Measurements from ENCODE around the gene SPON1.
A peak's percentile ranks its signal among the peaks of the same experiment; 100 is the strongest.
"Not testable (repeated sequence)": the region's sequence is repeated elsewhere in the genome, so short reads cannot be mapped to it uniquely, and the experiment has no call there.

Gene SPON1

DNA sequence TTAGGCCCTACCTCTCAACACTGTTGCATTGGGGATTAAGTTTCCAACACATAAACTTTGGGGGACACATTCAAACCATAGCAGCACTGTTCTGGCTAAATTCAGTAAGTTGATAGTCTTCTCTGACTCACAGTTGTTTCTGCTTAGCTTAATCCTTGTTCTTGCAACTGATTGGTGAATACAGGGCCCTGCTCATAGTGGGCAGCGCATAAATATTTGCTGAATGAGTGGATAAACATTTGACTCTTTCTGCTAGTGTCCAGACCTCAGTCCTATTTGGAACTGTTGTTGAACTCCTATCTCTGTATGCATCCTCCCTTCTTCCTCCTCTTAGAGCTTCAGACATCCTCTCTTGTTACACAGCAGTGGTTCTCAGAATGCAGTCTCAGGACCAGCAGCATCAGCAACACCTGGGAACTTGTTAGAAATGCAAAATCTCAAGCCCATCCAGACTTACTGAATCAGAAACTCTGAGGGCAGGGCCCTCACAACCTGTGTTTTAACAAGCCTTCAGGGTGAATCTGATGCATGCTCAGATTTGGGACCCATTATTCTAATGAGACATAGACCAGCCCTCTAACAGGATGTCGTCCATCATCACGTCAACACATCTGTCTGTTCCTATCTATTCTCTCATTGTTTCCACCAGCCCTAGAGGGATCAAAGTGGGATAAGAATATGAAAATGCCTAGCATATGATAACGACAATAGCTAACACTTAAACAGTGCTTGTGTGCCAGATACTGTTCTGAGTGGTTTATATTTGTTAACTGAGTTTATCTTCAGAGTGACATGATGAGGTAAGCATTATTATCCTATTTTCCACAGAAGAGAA, 22.3 kb downstream of the SPON1 start:
- no peak for DNase-seq

DNA sequence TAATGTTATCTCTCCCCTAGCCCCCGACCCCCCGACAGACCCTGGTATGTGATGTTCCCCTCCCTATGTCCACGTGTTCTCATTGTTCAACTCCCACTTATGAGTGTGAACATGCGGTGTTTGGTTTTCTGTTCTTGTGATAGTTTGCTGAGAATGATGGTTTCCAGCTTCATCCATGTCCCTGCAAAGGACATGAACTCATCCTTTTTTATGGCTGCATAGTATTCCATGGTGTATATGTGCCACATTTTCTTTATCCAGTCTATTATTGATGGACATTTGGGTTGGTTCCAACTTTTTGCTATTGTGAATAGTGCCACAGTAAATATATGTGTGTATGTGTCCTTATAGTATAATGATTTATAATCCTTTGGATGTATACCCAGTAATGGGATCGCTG, 24.2 kb downstream of the SPON1 start:
- not testable (repeated sequence) for DNase-seq

DNA sequence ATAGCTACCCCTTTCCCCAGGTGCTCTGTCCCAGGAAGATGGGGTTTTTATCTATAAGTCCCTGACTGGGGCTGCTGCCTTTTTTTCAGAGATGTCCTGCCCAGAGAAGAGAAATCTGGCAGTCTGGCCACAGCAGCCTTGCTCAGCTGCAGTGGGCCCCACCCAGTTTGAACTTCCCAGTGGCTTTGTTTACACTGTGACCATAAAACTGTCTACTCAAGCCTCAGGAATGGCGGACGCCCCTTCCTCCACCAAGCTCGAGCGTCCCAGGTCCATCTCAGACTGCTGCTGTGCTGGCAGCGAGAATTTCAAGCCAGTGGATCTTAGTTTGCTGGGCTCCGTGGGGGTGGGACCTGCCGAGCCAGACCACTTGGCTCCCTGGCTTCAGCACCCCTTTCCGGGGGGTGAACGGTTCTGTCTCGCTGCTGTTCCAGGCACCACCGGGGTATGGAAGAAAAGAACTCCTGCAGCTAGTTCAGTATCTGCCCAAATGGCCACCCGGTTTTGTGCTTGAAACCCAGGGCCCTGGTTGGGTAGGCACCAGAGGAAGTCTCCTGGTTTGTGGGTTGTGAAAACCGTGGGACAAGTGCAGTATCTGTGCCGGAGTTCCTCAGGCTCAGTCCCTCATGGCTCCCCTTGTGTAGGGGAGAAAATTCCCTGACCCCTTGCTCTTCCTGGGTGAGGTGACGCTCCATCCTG, 29.8 kb downstream of the SPON1 start:
- DNase-seq, result not testable (repeated sequence)

DNA sequence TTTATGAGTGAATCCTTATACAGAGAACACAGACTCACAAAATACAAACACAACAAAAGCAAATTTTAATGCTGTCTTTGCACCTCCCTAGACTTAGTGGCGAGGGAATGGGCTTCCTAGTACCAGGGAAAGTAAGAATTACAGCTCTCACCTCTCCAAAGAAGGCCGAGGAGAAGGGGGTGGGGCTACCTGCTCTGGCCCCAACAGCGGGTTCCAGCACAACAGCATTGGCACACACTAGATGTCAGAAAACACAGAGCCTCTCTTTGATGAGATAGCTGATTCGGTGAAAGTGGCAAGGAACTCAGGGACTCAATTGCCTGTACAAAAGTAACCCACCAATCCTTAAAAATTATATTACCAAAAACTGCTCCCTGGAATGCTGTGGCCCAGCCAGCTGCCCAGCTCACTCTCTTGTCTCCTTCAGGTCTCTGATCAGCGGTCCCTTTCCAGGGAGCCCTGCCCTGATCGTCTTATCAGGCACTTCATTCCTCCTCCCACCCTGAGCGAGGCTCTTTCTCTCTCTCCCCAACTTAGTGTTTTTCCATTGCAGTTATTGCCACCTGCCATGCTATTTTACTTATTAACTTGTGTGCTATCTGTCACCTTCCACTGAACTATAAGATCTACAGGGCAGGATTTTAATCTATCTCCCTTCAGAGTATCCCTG, 30.7 kb downstream of the SPON1 start:
- DNase-seq, result no peak

DNA sequence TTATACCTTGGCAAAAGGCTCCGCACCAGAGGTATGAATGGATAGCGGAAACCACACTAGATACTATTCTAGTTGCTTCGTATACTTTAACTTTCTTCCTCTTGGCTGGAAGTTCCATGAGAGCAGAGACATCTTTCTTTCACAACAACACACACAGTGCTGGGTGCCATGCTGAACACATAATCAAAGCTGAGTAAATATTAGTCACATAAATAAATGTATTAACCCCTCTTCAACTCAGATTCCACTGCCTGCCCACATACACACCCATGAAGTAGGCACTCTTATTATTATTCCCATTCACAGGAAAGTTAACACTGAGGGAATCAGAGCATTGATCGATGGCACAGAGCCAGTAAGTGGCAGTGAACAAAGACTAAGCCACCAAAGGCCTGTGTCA, 35.4 kb downstream of the SPON1 start:
- no peak for DNase-seq

DNA sequence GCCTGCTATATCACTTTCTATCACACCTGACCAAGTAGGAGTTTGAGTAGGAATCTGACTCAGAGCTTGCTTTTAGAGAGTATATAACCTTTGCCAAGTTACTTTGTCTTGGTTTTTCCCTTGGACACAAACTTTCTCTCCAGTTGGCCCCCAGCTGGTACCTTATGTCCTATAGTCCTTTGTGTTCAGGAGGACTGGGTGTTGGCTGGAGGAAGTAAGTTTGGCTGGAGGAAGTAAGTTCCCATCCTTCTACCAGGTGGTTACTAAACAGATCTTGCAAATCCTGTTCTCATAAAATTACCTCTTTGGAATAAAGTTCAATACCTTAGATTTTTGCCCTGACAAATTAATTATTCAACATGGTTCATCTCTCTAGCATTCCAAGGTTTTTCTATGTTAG, 37.2 kb downstream of the SPON1 start:
- no peak for DNase-seq

DNA sequence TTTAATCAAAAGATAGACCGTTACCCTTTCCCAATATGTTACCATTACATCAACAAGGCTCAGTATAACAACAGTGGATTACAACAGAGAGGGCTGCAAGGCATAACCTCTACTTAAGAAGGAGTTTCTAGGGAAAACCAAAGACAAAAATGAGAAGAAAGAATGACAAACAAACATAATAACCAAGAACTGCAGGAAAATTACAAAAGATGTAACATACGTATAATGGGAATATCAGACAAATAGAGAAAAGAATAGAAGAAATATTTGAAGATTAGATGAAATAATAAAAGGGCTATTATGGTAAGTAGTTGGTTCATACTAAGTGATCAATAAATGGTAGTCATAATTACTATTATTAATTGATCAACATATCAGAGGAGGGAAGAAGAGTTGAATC, 39.1 kb downstream of the SPON1 start:
- no peak for DNase-seq

DNA sequence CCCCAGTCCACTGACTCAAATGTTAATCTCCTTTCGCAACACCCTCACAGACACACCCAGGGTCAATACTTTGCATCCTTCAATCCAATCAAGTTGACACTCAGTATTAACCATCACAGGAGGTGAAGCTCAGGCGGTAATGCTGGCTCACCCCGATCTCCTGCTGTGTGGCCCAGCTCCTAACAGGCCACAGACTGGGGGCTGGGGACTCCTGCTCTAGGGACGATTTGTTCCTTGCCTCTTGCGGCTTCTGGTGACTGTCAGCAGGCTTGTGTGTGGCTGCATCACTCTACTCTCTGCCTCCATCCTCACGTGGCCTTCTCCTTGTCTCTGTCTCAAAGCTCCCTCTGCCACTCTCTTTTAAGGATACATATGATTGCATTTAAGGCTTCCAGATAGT, 45.0 kb downstream of the SPON1 start:
- no peak for DNase-seq

DNA sequence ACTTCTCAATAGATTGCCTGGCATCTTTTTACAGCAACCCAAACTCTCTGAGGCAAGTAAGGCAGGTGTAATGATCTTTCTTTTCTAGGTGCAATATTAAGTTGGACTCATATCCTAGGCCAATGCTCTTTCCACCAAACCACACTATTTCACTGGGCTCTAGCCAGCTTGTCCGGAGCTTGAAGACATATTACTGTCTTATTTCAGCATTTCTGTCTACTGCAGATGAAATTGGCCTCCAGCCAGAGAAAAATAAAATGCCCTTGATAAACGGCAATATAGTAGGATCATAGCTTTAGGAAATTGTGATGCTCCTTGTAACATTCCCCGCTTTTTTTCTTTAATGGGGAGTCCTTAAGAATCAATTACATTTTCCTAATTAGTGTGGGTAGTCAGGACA, 48.1 kb downstream of the SPON1 start:
- no peak for DNase-seq

DNA sequence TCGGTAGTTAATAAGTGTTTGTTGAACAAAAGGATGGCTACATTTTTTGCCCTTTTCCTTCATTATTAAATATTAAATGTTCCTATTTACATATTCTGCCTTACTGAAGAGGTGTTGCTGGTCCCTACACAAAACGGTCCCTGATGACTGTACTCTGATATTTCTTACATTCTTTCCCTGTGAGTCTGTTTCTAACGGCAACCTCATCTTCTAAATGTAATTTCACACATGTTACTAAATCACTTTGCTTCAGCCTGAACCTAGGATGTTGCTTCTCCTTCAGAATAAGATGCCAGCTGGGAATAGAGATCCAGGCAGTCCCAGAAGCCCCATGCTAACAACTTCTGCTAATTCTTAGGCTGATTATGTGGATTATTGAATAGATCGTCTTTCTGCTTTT, 50.3 kb downstream of the SPON1 start:
- DNase-seq, result no peak

DNA sequence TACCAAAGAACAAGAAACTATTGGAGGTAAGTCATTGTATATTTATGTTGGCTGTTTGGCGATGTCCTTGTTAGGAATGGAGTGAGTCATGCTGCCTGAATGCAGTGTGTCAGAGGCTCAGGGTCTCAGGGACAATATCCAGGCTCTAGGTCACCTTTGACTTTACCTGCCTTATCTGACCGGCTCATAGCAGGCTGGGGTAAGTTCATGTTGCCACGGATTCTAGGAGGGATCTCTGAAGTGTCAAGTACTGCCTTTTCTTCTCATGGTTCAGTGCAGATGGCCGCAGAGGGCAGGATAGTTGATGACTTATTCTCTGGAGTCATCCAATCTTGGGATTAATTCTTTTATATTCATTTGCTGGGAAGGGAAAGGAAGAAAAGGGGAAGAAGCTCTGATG, 53.2 kb downstream of the SPON1 start:
- no peak for DNase-seq

DNA sequence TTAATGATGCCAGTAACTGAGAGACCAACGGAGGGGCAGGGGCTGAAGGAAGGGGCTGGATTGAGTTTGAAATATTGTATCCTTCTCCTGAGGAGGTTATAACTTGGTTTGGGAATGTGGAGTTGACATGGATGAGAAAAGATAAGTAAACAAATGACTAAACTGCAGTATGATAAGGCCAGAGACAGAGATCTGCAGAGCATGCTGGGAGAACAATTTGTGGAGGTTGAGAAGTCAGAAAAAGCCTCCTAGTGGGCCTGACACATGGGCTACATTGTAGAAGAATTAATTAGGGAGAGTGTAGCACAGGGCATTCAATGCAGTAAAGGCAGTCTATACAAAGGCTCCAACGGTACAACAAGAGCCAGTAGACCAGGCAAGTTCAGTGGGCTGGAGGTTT, 55.9 kb downstream of the SPON1 start:
- DNase-seq, result no peak

DNA sequence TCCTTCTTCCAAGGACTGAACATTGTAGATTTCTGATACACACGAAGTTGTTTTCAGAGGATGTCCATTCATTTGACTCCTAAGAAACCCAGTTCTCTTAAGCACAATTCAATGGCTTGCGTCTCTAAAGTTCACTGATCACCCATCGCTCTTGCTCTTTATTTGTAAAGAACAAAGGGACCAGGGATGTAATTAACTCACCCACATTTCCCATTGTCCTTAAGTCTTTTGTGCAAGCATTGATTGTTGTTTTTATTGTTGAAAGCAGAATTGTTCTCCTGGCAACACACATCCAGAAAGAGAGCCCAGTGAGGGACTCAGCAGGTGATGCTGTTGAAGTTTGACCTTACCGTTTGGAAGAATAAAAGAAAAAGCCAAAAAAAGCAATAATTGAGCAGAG, 59.2 kb downstream of the SPON1 start:
- DNase-seq, result peak; percentile 41 to 77

DNA sequence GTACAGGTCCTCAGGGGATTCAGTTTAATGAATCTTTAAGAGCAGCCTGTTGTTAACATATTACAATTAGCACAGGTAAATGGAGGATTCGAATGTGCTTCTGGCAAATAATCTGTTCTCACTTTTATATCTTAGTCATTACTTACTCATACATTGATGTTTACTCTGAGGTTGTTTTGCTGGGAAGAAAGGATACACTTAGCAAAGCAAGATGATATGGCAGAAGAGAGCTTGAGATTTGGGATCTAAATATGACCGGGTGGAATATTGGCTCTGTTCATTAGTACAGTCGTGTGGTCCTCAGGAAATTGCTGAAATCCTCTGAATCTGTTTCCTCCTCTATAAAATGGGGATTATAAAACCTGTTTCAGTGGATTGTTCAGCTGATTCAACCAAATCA, 59.7 kb downstream of the SPON1 start:
- DNase-seq, result peak in 1 of 2 experiments; percentile 41

DNA sequence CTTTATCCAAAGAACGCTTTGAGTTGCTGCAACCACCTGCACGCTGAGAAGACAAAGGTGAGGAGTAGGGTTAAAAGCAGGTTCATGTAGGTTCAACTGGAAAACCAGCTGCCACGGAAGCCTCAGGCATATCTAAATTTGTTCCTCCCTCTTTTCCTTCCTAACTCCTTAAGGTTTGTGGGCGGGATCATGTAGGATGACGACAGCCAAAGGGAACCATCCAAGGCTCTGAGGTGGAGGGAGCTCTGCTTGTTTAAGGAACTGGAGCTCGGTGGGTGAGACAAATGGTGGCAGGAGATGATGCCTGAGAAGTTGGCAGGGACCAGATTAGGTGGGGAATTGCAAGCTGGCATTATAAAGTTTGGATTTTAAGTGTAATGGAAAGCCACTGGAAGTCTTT, 60.3 kb downstream of the SPON1 start:
- no peak for DNase-seq

DNA sequence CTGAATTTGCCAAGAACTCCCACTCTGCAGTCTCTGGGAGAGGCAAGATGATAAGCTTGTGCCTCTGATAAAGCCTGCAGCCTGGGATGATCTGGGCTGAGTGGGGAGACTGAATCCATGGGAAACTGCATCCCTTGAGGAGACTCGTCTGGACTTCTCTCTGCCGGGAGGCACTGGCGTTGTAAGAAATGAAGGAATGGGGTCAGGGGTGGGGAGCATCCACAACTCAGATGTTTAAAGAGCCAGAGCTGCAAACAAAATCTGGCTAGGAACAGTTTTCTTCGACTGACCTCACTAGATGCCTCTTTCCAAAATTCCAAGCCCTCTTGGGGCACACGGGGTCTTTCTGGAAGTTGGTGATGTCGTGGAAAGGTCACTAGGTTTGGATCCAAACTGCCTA, 64.4 kb downstream of the SPON1 start:
- DNase-seq, result no peak

DNA sequence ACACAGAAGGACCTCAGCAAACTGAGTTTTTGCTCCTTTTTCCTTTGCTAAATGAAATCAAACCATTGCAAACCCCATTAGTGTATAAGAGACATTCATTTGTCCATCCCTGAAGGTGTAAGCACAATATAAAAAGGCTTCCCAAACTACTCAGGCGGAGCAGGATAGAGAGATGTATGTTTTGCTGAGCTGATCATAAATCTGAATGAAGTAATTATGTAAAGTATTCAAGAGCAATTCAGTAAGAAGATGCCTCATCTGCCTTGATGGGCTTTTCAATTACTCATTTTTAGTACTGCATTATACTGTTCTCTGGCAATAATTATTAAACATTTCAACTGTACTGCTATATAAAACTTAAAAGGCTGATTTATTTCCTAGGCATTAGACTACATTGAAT, 65.0 kb downstream of the SPON1 start:
- no peak for DNase-seq

DNA sequence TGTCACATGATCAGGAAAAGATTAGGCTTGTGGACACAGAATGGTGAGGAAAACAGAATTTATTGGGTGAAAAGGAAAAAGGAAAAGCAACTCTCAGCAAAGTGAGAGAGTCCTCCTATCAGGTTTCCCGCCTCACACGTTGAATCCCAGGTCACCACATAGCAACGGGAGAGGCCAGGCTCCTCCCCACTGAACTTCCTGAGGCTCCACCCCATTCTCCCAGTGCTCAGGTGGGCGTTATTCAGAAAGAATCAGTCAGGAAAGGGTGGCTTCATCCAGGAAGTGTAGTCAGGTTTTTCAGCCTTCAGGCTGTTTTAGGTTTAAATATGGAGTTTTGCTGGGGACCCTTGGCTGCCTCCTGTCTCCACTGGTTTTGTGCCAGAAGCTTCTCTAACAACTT, 66.9 kb downstream of the SPON1 start:
- DNase-seq, result no peak

DNA sequence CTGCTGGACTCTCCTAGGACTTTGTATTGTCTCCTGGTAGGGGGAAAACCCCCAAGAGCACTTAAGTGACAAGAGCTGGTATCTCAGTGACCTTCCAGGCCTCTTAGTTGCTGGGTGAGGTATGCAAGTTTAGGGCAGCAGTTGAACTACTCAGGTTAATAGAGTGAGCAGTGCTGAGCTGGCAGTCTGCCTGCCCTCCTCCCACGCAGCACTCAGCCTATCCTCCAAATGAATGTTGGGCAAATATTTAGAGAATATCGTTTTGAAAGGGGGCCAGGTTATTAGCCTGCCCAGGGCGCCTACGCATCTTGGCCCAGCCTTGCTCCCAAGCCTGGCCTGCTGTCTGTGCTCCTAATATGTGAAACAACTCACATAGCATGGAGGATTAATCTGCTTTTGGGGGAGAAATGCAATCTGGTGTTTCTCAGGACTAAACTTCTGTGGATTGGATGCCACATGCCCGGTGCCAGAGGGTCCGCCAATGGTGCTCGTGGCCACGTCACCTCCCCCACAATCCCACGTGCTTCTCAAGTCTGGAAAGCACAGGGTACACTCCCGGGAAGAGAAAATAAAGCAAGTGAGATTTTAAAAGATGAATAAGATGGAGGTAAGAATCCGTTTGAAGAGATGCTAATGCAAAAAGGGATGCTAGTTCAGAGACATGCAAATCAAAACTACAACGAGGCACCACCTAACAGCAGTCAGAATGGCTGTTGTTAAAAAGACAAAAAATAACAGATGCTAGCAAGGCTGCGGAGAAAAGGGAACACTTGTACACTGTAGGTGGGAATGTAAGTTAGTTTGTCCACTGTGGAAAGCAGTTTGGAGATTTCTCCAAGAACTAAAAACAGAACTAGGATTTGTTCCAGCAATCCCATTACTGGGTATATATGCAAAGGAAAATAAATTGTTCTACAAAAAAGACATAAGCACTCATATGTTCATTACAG, 67.7 kb downstream of the SPON1 start:
- DNase-seq, result peak in 1 of 2 experiments; percentile 28

DNA sequence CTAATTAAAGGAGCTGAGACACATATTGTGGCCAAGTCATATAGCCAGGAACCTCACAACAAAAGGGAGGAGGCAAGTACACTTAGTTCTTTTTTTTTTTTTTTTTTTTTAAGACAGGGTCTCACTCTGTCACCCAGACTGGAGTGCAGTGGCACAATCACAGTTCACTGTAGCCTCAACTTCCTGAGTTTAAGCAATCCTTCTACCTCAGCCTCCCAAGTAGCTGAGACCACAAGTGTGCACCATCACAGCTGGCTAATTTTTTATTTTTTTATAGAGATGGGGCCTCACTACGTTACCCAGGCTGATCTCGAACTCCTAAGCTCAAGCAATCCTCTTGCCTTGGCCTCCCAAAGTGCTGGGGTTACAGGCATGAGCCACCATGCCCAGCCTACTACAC, 73.0 kb downstream of the SPON1 start:
- not testable (repeated sequence) for DNase-seq

DNA sequence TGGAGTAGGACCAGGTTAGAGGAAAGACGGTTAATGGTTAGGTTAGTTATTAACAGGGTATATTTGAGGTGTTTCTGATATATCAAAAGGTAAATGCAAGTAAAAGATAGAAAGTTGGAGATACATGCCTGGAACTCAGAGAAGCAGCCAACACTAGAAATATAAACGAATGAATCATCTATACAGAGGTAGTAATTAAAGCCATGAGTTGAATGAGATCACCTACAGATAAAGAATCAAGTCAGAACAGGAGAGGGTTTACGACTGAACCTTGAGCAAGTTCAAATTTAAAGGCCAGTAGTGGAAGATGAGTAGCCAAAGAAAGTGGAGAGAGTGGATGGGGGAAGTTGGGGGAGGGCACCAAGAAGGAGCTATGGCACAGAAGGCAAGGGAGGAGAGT, 73.9 kb downstream of the SPON1 start:
- DNase-seq, result no peak

DNA sequence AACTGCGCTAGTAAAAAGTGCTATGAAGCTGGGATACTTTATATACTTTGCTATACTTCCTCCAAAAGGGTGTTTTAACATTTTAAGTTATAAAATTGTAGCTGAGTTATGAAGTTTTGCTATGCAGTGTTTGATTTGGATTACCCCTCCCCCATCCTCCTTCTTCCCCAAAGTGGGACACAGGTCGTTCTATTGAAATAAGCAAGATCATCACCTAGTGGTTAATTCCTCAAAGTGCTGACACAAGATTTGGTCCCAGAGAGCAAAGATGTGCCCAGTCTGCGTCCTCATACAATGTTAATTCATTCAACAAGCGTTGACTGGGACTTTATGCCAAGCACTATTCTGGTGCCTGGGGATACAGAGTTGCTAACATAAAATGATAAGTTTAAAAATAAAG, 78.5 kb downstream of the SPON1 start:
- DNase-seq, result no peak

DNA sequence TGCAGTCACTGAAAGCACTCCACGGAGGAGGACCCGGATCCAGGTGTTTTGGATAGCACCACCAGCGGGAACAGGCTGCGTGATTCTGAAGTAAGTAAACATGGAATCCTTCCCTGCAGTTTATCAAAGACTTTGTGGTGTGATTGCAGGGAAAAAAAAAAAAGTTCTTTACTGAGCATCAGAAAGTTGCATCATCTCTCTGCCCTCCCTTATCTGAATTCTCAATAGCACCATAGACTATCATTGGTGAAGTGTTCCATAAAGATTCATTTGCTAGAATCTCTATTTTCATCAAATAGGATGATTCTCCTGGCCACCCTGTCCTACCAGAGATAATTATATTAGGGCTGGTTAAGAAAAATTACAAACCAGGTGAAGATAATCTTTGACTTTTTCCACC, 79.0 kb downstream of the SPON1 start:
- no peak for DNase-seq
